Dendritic cell treated with granulocyte-macrophage colony-stimulating factor and Interleukin-4, amounts not matched to agents 40 ng/mL and 50 ng/mL, for 4 days (primary cell): ENCODE results near the gene FAM20C.
A peak's percentile ranks its signal among the peaks of the same experiment; 100 is the strongest.

Experiments used
- H3K27ac Mint-ChIP-seq: one replicate; pipeline ENCODE4 v1.8.0; 2022; ENCODE audit warnings: mild to moderate bottlenecking, mixed read lengths
- H3K27me3 Mint-ChIP-seq: one replicate; pipeline ENCODE4 v1.8.0; 2022; ENCODE audit warnings: mild to moderate bottlenecking, mixed read lengths
- H3K36me3 Mint-ChIP-seq: one replicate; pipeline ENCODE4 v1.8.0; 2022; ENCODE audit warnings: low read depth, mixed read lengths
- H3K4me1 Mint-ChIP-seq: one replicate; pipeline ENCODE4 v1.8.0; 2022; ENCODE audit warnings: low read depth, mixed read lengths
- H3K4me3 Mint-ChIP-seq: one replicate; pipeline ENCODE4 v1.8.0; 2022; ENCODE audit warnings: mild to moderate bottlenecking, moderate library complexity, mixed read lengths
- H3K9me3 Mint-ChIP-seq: one replicate; pipeline ENCODE4 v1.8.0; 2022; ENCODE audit warnings: mixed read lengths
- intact Hi-C: fragments of 100-400 bp; cut with micrococcal nuclease; formaldehyde crosslinking; loops from one replicate; pipeline ENCODE4 v1.15.0; 2022

Gene FAM20C

DNA sequence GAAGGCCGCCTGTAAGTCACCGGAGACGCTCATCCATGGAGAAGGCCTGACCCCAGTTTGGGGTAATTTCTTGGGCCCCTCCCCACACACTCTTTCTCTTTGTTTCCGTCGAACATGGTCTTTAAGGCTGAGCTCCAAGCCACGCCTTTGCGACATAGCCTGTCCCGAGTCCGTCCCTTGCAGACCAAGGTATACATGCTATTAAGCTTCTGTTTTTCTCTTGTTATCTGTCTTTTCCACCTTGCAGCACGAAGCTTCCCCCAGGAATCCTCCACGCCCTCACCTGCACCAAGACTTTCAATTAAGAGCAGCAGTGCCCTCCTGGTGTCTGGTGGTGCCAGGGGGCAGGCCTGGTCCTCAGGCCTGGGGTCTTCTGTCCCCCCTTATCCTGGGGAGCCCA, 4.2 kb upstream of the FAM20C start:
- Mint-ChIP-seq H3K4me1 (peaks cover 30% of the 10 kb centered on the region), H3K36me3 (peaks cover 14% of the 10 kb centered on the region), H3K9me3 (no peaks in the 10 kb centered on the region), H3K27ac (no peak overlapping the region), H3K4me3 (no peak overlapping the region), H3K27me3 (peaks cover 56% of the 10 kb centered on the region)
- intact Hi-C loops = no loop called here

DNA sequence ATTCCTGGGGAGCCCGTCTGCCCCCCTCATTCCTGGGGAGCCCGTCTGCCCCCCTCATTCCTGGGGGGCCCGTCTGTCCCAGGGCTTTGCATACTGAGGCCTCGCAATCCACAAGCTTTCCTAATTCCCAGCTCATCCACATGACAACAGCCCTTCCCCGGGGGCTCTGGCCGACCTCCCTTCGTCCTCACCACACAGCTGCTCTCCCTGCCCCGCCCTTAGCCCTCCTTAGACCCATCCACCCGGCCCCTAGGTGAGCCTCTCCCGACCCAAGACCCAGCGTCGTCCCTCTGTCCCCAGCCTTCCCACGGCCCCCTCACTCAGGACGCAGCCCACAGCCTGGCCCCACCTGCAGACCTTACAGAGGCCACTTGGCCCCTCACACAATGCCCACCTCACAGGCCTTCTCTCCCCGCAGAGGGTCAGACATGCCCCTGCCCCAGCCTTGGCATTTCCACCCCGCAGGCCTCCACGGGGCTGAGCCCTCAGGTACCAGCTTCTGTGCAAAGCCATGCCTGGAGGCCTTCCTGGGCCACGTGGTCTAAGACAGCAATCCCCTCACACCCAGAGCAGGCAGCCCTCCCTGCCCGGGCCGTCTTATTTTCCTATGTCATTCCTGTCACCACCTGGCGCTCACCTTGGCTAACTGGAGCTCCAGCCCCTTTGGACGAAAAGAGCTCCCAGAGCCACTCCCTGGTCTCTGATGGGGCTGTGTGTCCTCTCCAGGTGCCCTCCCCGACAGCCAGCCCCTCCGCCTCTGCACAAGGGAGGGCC, 3.5 kb upstream of the FAM20C start:
- intact Hi-C loops = no loop called here
- H3K27me3 Mint-ChIP-seq = peaks cover 53% of the 10 kb centered on the region
- H3K4me3 Mint-ChIP-seq = no peak overlapping the region
- H3K27ac Mint-ChIP-seq = no peak overlapping the region
- H3K4me1 Mint-ChIP-seq = peaks cover 35% of the 10 kb centered on the region
- H3K9me3 Mint-ChIP-seq = no peaks in the 10 kb centered on the region
- H3K36me3 Mint-ChIP-seq = peaks cover 20% of the 10 kb centered on the region

DNA sequence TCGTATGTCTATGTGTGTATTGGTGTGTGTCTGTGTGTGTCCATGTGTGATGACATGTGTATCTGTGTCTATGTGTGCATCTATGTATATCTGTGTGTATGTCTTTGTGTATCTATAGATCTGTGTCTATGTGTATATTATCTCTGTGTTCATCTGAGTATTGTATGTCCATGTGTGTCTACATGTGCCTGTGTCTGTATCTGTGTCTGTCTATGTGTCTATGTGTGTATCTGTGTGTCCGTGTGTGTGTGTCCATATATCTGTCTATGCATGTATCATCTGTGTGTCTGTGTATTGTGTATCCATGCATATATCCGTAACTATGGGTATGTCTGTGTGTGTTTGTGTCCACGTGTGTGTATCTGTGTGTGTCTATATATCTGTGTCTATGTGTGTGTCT, 2.7 kb upstream of the FAM20C start:
- Mint-ChIP-seq H3K9me3 (no peaks in the 10 kb centered on the region), H3K4me1 (peaks cover 43% of the 10 kb centered on the region), H3K27ac (no peak overlapping the region), H3K4me3 (no peak overlapping the region), H3K36me3 (peaks cover 24% of the 10 kb centered on the region), H3K27me3 (peaks cover 49% of the 10 kb centered on the region)
- intact Hi-C loops = no loop called here

DNA sequence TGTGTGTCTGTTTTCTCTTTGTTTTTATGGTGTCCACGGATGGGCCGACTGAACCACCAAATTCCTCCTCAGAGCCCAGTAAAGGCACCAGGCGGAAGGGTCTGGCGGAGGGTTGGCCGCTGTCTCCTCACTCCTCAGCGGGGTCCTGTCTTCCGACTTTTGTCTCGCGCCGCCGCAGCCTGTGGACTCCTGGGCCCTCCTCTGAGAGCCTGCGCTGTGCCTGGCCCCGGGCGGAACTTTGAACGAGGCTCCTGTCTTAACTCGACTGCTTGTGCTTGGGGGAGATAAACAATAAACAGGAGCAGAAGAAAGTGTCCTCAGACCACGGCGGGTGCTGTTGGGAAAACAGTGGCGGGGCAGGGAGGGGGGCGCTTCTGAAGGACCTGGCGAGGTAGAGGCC, 2.2 kb upstream of the FAM20C start:
- H3K9me3 Mint-ChIP-seq = no peaks in the 10 kb centered on the region
- intact Hi-C loops = no loop called here
- H3K4me1 Mint-ChIP-seq = peaks cover 47% of the 10 kb centered on the region
- peaks cover 46% of the 10 kb centered on the region for H3K27me3 Mint-ChIP-seq
- H3K4me3 Mint-ChIP-seq = no peak overlapping the region
- no peak overlapping the region for H3K27ac Mint-ChIP-seq
- peaks cover 29% of the 10 kb centered on the region for H3K36me3 Mint-ChIP-seq

DNA sequence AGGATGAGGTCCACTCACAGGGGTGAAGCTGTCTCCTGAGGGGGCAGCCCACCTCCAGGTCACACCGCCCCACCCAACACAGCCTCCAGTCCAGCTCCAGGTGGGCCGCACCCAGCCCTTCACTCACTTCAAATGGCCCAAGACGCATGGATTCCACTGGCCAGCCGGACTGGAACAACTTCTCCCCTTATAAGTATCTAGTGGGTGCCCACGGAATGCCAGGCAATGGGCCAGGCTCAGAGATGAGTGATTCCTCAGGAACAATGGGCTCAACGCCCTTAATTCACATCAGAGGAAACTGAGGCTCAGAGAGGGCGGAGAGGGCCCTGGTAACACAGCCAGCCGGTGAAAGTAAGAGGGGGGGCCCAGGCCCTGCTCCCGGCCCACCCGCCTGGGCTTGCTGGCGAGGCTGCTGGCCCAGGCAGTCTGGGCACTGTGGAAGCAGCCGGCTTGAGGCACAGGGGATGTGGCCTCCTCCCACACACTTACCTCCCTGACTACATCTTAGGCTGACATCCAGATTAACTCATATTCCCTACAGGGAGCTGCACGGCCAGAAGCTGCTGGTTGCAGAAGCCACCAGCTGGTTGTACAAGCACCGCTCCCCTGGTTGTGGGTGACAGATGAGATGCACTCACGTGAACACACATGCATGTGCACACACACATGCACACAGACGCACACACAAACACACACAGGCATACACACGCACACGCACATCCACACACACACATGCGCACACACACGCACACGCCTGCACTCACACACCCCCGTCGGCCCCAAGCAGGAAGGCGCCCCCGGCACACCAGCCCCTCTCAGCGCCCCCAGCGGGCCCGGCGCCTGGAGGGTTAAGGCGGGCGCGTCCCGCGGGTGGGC, 1.0 kb upstream of the FAM20C start:
- Mint-ChIP-seq H3K4me1 (peaks cover 52% of the 10 kb centered on the region), H3K4me3 (peak overlapping the region; percentile 78), H3K36me3 (peaks cover 41% of the 10 kb centered on the region), H3K27ac (peak overlapping the region; percentile 72), H3K9me3 (no peaks in the 10 kb centered on the region), H3K27me3 (peaks cover 44% of the 10 kb centered on the region)
- intact Hi-C loops = no loop called here

DNA sequence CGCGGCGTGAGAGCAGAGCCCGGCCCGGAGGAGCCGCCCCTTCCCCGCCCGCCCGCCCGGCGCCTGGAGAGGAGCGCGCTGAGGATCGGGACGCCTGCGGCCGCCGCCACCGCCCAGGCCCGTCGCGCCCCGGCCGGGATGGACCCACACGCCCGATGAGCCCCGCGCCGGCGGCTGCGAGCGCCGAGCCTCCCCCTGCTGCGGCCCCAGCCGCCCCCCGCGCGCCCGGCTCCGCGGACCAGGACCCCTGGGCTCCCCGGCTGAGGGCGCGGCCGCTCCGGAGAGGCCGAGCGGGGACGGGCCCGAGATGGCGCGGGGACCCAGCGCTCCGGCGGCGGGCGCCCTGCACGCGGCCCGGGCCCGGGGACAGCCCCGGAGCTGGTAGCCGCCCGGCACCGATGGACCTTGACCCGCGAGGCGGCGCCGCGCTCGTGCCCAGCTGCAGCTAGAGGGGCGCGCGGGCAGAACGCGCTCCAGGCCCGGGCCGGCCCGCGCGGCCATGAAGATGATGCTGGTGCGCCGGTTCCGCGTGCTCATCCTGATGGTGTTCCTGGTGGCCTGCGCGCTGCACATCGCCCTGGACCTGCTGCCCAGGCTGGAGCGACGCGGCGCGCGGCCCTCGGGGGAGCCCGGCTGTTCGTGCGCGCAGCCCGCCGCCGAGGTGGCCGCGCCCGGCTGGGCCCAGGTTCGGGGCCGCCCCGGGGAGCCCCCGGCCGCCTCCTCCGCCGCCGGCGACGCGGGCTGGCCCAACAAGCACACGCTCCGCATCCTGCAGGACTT, 520 bp downstream of the FAM20C start:
- Mint-ChIP-seq H3K36me3 (peaks cover 56% of the 10 kb centered on the region), H3K4me3 (peak overlapping the region; percentile 88), H3K4me1 (peaks cover 63% of the 10 kb centered on the region), H3K27ac (peak overlapping the region; percentile 35), H3K9me3 (no peaks in the 10 kb centered on the region), H3K27me3 (peaks cover 31% of the 10 kb centered on the region)
- intact Hi-C loops = loop anchor here (1.0 kb wide), 1 partner anchor 43 kb away; no protein-coding TSS in a partner anchor

DNA sequence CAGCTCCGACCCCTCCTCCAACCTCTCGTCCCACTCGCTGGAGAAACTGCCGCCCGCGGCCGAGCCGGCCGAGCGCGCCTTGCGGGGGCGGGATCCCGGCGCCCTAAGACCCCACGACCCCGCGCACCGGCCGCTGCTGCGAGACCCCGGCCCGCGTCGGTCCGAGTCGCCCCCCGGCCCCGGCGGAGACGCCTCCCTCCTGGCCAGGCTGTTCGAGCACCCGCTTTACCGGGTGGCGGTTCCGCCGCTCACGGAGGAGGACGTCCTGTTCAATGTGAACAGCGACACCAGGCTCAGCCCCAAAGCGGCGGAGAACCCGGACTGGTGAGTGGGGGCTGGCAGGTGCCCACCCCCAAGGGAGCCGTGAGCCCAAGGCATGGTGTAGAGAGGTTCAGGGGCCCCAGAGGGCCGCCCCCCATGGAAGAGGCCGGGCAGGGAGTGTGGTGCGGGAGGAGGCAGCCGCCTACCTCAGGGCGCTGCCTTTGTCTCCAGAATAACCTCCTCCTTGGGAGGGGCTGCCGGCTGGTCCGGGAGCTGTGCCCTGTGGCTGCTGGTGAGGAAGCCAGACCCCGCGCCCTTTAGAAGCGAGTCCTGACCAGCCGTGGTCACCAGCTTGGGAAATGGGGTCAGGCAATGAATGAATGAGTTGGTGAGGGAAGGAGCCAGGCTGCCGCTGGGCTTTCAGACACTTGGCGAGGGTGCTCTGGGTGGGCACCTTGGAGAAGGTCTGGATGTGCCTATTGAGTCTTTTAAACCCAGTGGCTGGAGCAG, 1.3 kb downstream of the FAM20C start:
- Mint-ChIP-seq H3K27me3 (peaks cover 23% of the 10 kb centered on the region), H3K27ac (peak overlapping the region; percentile 35), H3K36me3 (peaks cover 64% of the 10 kb centered on the region), H3K9me3 (no peaks in the 10 kb centered on the region), H3K4me1 (peaks cover 70% of the 10 kb centered on the region), H3K4me3 (peak overlapping the region; percentile 88)
- intact Hi-C loops = no loop called here

DNA sequence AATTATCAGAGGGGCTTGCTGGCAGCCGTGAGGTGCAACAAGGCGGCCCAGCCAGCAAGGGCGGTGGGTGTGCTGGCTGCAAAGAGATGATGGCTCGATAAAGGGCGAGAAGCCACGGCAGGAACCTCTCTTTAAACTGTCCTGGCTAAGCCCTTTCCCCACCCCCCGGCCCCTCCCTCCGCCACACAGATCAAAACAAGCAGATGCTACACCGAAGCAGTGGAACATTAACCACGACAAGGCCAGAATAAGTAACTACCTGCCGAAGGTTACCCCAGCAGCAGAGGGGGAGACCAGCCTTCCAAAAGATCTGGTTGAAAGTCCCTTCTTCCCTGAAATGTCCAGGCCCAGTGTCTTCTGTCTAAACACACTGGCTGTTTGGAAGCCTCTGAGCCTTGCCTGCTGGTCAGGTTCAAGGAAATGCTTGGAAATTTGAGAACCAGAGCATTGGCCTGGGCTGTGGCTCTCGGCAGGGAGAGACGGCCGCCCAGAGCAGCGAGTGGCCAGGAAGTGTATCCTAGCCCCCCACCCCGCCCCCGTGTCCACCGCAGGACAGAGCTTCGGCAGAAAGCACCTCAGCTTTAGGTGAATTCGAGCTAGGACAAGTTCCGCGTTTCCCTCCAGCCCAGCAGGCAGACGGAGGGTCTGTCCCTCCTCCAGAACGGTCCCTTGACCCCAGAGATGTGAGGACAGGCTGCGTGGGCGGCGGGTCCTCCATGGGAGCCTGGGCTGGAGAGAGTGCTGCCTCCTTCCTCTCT, 2.1 kb downstream of the FAM20C start:
- no peaks in the 10 kb centered on the region for H3K9me3 Mint-ChIP-seq
- peaks cover 15% of the 10 kb centered on the region for H3K27me3 Mint-ChIP-seq
- intact Hi-C loops = no loop called here
- H3K4me1 Mint-ChIP-seq = peaks cover 69% of the 10 kb centered on the region
- peak overlapping the region; percentile 88 for H3K4me3 Mint-ChIP-seq
- H3K27ac Mint-ChIP-seq = peak overlapping the region; percentile 35
- H3K36me3 Mint-ChIP-seq = peaks cover 68% of the 10 kb centered on the region

DNA sequence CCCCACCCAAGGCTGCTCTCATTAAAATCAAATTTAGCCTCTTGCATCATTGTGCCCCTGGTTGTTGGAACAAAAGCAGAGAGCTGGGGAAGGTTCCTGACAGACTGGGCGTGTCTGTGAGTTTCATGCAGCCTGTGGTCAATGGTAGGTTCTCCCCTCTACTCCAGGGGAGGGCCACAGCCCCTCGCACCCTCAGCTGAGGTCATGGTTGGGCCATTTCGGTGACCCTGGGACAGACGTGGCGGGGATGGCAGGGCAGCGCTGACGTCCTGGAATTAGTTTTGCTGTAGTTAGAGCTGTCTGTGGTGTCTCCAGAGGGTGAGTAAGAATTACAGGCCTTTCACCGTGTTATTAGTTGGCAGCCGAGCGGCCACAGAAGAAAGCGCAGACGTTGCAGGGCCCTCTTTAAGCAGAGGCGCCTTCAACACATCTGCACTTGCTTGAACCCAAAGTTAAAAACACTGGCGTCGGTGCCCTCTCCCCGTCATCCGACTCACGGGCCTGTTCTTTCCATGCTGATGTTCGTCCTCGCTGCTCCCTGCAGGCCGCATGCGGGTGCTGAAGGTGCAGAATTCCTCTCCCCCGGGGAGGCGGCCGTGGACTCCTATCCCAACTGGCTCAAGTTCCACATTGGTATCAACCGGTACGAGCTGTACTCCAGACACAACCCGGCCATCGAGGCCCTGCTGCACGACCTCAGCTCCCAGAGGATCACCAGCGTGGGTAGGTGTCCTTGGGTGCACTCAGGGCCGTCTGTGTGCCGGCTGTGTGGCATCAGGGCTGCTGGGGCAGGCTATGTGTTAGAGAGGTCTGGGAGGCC, 2.8 kb downstream of the FAM20C start:
- intact Hi-C loops = no loop called here
- Mint-ChIP-seq H3K27ac (no peak overlapping the region), H3K4me3 (peak overlapping the region; percentile 88), H3K4me1 (peaks cover 61% of the 10 kb centered on the region), H3K27me3 (peaks cover 8% of the 10 kb centered on the region), H3K36me3 (peaks cover 68% of the 10 kb centered on the region), H3K9me3 (no peaks in the 10 kb centered on the region)

DNA sequence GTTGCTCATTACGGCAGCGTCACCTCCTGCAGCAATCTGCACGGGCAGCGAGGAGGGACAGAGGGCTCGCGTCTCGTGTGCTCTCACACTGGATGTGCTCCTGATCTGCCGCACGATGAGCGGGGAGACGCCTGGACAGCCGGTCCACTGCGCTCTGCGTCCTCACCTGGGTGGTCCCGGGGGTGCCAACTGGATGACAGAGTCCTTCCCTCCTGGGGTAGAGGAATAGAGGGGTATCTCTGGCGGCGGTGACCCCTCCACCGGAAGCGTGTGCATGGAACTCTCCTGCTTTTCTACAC, 3.4 kb downstream of the FAM20C start:
- Mint-ChIP-seq H3K4me3 (no peak overlapping the region), H3K4me1 (peaks cover 60% of the 10 kb centered on the region), H3K27ac (no peak overlapping the region), H3K27me3 (peaks cover 6% of the 10 kb centered on the region), H3K36me3 (peaks cover 71% of the 10 kb centered on the region), H3K9me3 (no peaks in the 10 kb centered on the region)
- intact Hi-C loops = no loop called here

DNA sequence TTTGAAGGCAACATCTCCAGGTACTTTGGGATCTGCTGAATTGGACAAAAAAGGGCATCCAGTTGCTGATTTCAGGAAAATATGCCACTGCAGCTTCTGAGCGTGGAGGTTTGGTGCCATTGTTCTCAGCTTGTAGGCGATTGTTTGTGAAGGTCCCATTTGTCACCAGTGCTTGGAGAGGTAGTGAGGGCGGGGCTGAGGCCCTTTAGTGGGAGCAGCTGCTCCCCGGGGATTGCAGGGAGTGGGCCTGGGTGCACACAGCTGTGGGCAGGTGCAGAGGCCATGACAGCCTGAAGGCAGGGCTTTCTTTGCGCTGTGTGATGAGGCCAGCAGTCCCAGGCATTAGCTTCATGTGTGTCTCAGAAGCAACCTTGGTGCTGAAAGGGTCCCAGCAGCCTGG, 3.9 kb downstream of the FAM20C start:
- intact Hi-C loops = no loop called here
- H3K4me3 Mint-ChIP-seq = no peak overlapping the region
- no peak overlapping the region for H3K27ac Mint-ChIP-seq
- peaks cover 55% of the 10 kb centered on the region for H3K4me1 Mint-ChIP-seq
- peaks cover 76% of the 10 kb centered on the region for H3K36me3 Mint-ChIP-seq
- peaks cover 2% of the 10 kb centered on the region for H3K27me3 Mint-ChIP-seq
- H3K9me3 Mint-ChIP-seq = no peaks in the 10 kb centered on the region

DNA sequence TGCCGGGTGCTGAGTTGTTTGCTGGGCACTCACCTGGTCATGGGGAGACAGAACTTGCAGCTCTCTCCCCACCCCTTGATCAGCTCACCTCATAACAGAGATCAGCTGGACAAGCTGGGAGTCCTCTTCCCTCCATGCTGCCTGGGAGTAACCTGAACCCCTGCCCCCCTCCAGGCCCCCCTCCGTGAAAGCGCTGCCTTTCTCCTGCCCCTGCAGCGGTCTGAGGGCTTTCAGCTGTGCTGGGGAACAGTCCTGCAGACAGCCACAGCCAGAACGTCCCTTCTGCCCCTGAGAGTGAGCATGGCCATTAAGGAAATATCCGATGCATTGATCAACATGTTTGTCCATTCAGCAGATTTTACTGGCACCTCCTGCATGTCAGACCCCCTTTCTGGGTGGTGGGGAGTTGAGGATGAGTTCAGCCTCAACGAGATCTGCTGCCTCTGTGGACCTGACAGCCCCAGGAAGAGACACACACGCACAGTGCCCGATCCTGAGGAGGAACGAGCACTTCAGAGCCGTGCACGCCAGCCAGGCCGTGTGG, 4.5 kb downstream of the FAM20C start:
- Mint-ChIP-seq H3K9me3 (no peaks in the 10 kb centered on the region), H3K36me3 (peaks cover 82% of the 10 kb centered on the region), H3K4me1 (peaks cover 53% of the 10 kb centered on the region), H3K27me3 (peaks cover 2% of the 10 kb centered on the region), H3K4me3 (no peak overlapping the region), H3K27ac (no peak overlapping the region)
- intact Hi-C loops = no loop called here
